H1 (cell line): ENCODE measurements around the gene CD46. TPM values are rescaled to one million over a fixed set of nuclear protein-coding genes. Genes with fewer than 3 reads are reported as not detected.
A peak's percentile ranks its signal among the peaks of the same experiment; 100 is the strongest.

Experiments
- CTCF ChIA-PET: fragments of 300-600 bp; sonication (Branson Sonifier 250); formaldehyde crosslinking; loops from one replicate; lab custom pipeline; 2021; ENCODE audit not compliant: partially characterized antibody; lab: Charles Lee
- POLR2A ChIA-PET: fragments of 300-600 bp; sonication (Branson Sonifier 250); formaldehyde crosslinking; loops from one replicate; lab custom pipeline; 2021; ENCODE audit warnings: inconsistent platforms; ENCODE audit not compliant: partially characterized antibody; lab: Charles Lee
- DNase-seq, 2 experiments: peaks; one replicate each; pipeline versions ENCODE4 v3.0.0 to v3.0.0-alpha.2; 2010 to 2022; ENCODE audit warnings: low spot score in 2 of 2, low read depth in 1 of 2, mixed read lengths in 1 of 2
- FAIRE-seq: peaks from 2 replicates; lab custom pipeline; 2011; peaks lifted over from hg19 to GRCh38; lab: Jason Lieb, UNC
- H2AFZ ChIP-seq: 2 replicates; pipeline ENCODE4 v1.8.1; 2012; ENCODE audit warnings: low read length, inconsistent platforms
- H2AK5ac ChIP-seq: 2 replicates; pipeline ENCODE4 v1.6.1; 2013; ENCODE audit warnings: low read depth, low read length
- H2BK120ac ChIP-seq: replicated peaks from 2 replicates; pipeline ENCODE3; 2013; ENCODE audit warnings: low read depth, low read length, inconsistent platforms
- H2BK12ac ChIP-seq: 2 replicates; pipeline ENCODE4 v1.6.1; 2013; ENCODE audit warnings: low read depth, low read length
- H2BK15ac ChIP-seq: 2 replicates; pipeline ENCODE4 v1.6.1; 2013; ENCODE audit warnings: low read length
- H2BK20ac ChIP-seq: 2 replicates; pipeline ENCODE4 v1.6.1; 2013; ENCODE audit warnings: low read length
- H2BK5ac ChIP-seq: 2 replicates; pipeline ENCODE4 v1.6.1; 2013; ENCODE audit warnings: low read depth, low read length
- H3K14ac ChIP-seq: 2 replicates; pipeline ENCODE4 v1.6.1; 2013; ENCODE audit warnings: inconsistent platforms; ENCODE audit not compliant: insufficient read length
- H3K18ac ChIP-seq: 2 replicates; pipeline ENCODE4 v1.6.1; 2013; ENCODE audit warnings: low read length; ENCODE audit errors: extremely low read depth
- H3K23ac ChIP-seq: 2 replicates; pipeline ENCODE4 v1.6.1; 2013; ENCODE audit warnings: inconsistent platforms; ENCODE audit not compliant: insufficient read length
- H3K23me2 ChIP-seq: 2 replicates; pipeline ENCODE4 v1.6.1; 2013; ENCODE audit warnings: low read depth, low read length
- H3K27ac ChIP-seq: 2 replicates; pipeline ENCODE4 v1.6.1; 2011; ENCODE audit warnings: low read depth, low read length, inconsistent platforms
- H3K27me3 ChIP-seq, 4 experiments: replicated peaks in 1 of 4; 1 replicate in 1 of 4; 2 replicates in 3 of 4; pipeline versions ENCODE4 v1.6.1 to v1.8.1; 2011 to 2013; ENCODE audit warnings: low read length in 3 of 4, mild to moderate bottlenecking in 3 of 4, inconsistent platforms in 2 of 4, mixed read lengths in 2 of 4, moderate library complexity in 1 of 4; ENCODE audit not compliant: control insufficient read depth in 3 of 4, insufficient read depth in 3 of 4; ENCODE audit errors: extremely low read depth in 1 of 4
- H3K36me3 ChIP-seq, 4 experiments: 2 replicates each; pipeline versions ENCODE4 v1.6.1 to v1.8.1; 2011 to 2013; ENCODE audit warnings: mild to moderate bottlenecking in 4 of 4, low read length in 3 of 4, moderate library complexity in 2 of 4, control low read depth in 1 of 4, inconsistent platforms in 1 of 4; ENCODE audit not compliant: insufficient read depth in 4 of 4, control insufficient read depth in 2 of 4
- H3K4ac ChIP-seq: replicated peaks from 2 replicates; pipeline ENCODE3; 2013; ENCODE audit warnings: low read length, low read depth, mixed read lengths, inconsistent platforms; ENCODE audit not compliant: insufficient read length
- H3K4me1 ChIP-seq, 4 experiments: replicated peaks in 1 of 4; 1 replicate in 1 of 4; 2 replicates in 3 of 4; pipeline versions ENCODE4 v1.6.1 to v1.8.1; 2011 to 2013; ENCODE audit warnings: low read length in 3 of 4, inconsistent platforms in 2 of 4, mixed read lengths in 1 of 4; ENCODE audit not compliant: insufficient read depth in 4 of 4, control insufficient read depth in 3 of 4
- H3K4me2 ChIP-seq, 2 experiments: 2 replicates each; pipeline versions ENCODE4 v1.6.1 to v1.8.1; 2011 to 2013; ENCODE audit warnings: low read depth in 2 of 2, low read length in 2 of 2, control low read depth in 1 of 2, inconsistent platforms in 1 of 2, mild to moderate bottlenecking in 1 of 2; ENCODE audit not compliant: insufficient read depth in 1 of 2
- H3K4me3 ChIP-seq, 4 experiments: fragments of 200-600, 300-600 bp in 1 of 4; sonication (generic), shearing (Covaris generic), sonication (Bioruptor Twin) in 1 of 4; 2 replicates each; pipeline versions ENCODE4 v1.5.1 to v1.8.1; 2011 to 2016; ENCODE audit warnings: low read length in 4 of 4, low read depth in 3 of 4, control low read depth in 2 of 4, inconsistent platforms in 2 of 4, mild to moderate bottlenecking in 2 of 4, mixed read lengths in 1 of 4, moderate library complexity in 1 of 4; ENCODE audit not compliant: insufficient read depth in 2 of 4; ENCODE audit errors: extremely low read depth in 1 of 4
- H3K56ac ChIP-seq: replicated peaks from 2 replicates; pipeline ENCODE3; 2013; ENCODE audit warnings: low read depth, mild to moderate bottlenecking, mixed read lengths, low read length, inconsistent platforms; ENCODE audit not compliant: insufficient read length
- H3K79me1 ChIP-seq: 2 replicates; pipeline ENCODE4 v1.6.1; 2013; ENCODE audit warnings: low read depth, low read length, control low read depth
- H3K79me2 ChIP-seq, 2 experiments: 2 replicates each; pipeline versions ENCODE4 v1.6.1 to v1.8.1; 2012 to 2013; ENCODE audit warnings: low read length in 2 of 2, mild to moderate bottlenecking in 2 of 2, inconsistent platforms in 1 of 2; ENCODE audit not compliant: insufficient read depth in 2 of 2, control insufficient read depth in 1 of 2
- H3K9ac ChIP-seq, 4 experiments: replicated peaks in 1 of 4; 1 replicate in 1 of 4; 2 replicates in 3 of 4; pipeline versions ENCODE4 v1.6.1 to v1.8.1; 2011 to 2013; ENCODE audit warnings: low read depth in 3 of 4, low read length in 3 of 4, control low read depth in 2 of 4, mild to moderate bottlenecking in 2 of 4, moderate library complexity in 2 of 4, inconsistent platforms in 1 of 4; ENCODE audit errors: extremely low read depth in 1 of 4
- H3K9me3 ChIP-seq, 2 experiments: 2 replicates each; pipeline versions ENCODE4 v1.6.1 to v1.8.1; 2012 to 2013; ENCODE audit warnings: mild to moderate bottlenecking in 2 of 2, moderate library complexity in 2 of 2, control low read depth in 1 of 2, inconsistent platforms in 1 of 2, low read depth in 1 of 2, low read length in 1 of 2, mixed read lengths in 1 of 2; ENCODE audit not compliant: insufficient read depth in 2 of 2
- H4K20me1 ChIP-seq, 2 experiments: replicated peaks in 1 of 2; 2 replicates each; pipeline versions ENCODE3 to v1.8.1; 2011 to 2013; ENCODE audit warnings: inconsistent platforms in 2 of 2, low read length in 2 of 2, mild to moderate bottlenecking in 1 of 2; ENCODE audit not compliant: insufficient read depth in 2 of 2, control insufficient read depth in 1 of 2
- H4K5ac ChIP-seq: 2 replicates; pipeline ENCODE4 v1.6.1; 2013; ENCODE audit warnings: low read length, low read depth, mixed read lengths, inconsistent platforms; ENCODE audit not compliant: insufficient read length
- H4K8ac ChIP-seq: 2 replicates; pipeline ENCODE4 v1.8.0; 2013; ENCODE audit warnings: mild to moderate bottlenecking, moderate library complexity, low read length, inconsistent platforms; ENCODE audit not compliant: insufficient read depth; ENCODE audit errors: extremely low read depth
- H4K91ac ChIP-seq: replicated peaks from 2 replicates; pipeline ENCODE3; 2013; ENCODE audit warnings: low read length, mixed read lengths, inconsistent platforms; ENCODE audit not compliant: insufficient read length
- BCL11A ChIP-seq, 2 experiments: IDR thresholded peaks; one replicate each; pipeline ENCODE4 v1.6.1; 2011; ENCODE audit warnings: low read depth in 2 of 2, low read length in 2 of 2, mild to moderate bottlenecking in 2 of 2
- CREB1 ChIP-seq: IDR thresholded peaks from 2 replicates; pipeline ENCODE4 v1.6.1; 2012; ENCODE audit warnings: inconsistent platforms
- GTF2F1 ChIP-seq: IDR thresholded peaks from 2 replicates; pipeline ENCODE4 v1.6.1; 2012; ENCODE audit warnings: low read depth, low read length, improper control_type of control experiment, borderline replicate concordance
- JUND ChIP-seq: IDR thresholded peaks from 2 replicates; pipeline ENCODE4 v1.6.1; 2011; ENCODE audit warnings: mild to moderate bottlenecking, improper control_type of control experiment, low read length
- POLR2A ChIP-seq, 2 experiments: IDR thresholded peaks; 1 replicate in 1 of 2; 2 replicates in 1 of 2; pipeline ENCODE4 v1.6.1; 2011; ENCODE audit warnings: low read depth in 2 of 2, low read length in 2 of 2, mild to moderate bottlenecking in 2 of 2; ENCODE audit errors: control extremely low read depth in 1 of 2
- RAD21 ChIP-seq, 2 experiments: IDR thresholded peaks in 1 of 2; conservative IDR thresholded peaks in 1 of 2; 2 replicates each; pipeline ENCODE4 v1.6.1; 2011; ENCODE audit warnings: low read depth in 2 of 2, low read length in 2 of 2, improper control_type of control experiment in 1 of 2, inconsistent platforms in 1 of 2, mild to moderate bottlenecking in 1 of 2, moderate library complexity in 1 of 2
- RNF2 ChIP-seq: fragments of 200-900, 300-1000 bp; sonication (generic); IDR thresholded peaks from 2 replicates; pipeline ENCODE4 v1.7.1; 2016; ENCODE audit warnings: borderline replicate concordance, low read depth, mild to moderate bottlenecking, antibody characterized with exemption, low read length; ENCODE audit not compliant: poor library complexity, severe bottlenecking; ENCODE audit errors: missing control alignments
- SP1 ChIP-seq: IDR thresholded peaks from 2 replicates; pipeline ENCODE4 v1.6.1; 2011; ENCODE audit warnings: low read depth, low read length
- YY1 ChIP-seq: IDR thresholded peaks from 2 replicates; pipeline ENCODE4 v1.6.1; 2011; ENCODE audit warnings: low read depth, mild to moderate bottlenecking, low read length
- WGBS, 2 experiments: shearing (Covaris generic) in 1 of 2; methylation state at CpG; one replicate each; pipeline versions ENCODE4 v1.1.6 to v1.1.7; 2013 to 2015; ENCODE audit warnings: low lambda C conversion rate in 2 of 2, mixed read lengths in 2 of 2, inconsistent platforms in 1 of 2, low coverage in 1 of 2, missing lambda C conversion rate in 1 of 2; ENCODE audit not compliant: insufficient replicate concordance in 2 of 2, insufficient coverage in 1 of 2, insufficient read length in 1 of 2; ENCODE audit errors: extremely low coverage in 1 of 2, missing lambda C conversion rate in 1 of 2; 5-methylcytosine and 5-hydroxymethylcytosine counted together
- polyA plus RNA-seq, 7 experiments: library from polyadenylated mRNA; depleted of rRNA in 3 of 7; stranded (reverse) in 5 of 7; unstranded in 2 of 7; fragments of >200 nt in 5 of 7; fragments of 200-250 nt in 2 of 7; gene quantifications; 1 replicate in 5 of 7; 2 replicates in 1 of 7; 4 replicates in 1 of 7; pipeline versions ENCODE4 v1.2.1 to v1.2.3, GENCODE V29; 2011 to 2013; ENCODE audit warnings: missing spikeins in 2 of 7, mixed read lengths in 2 of 7
- total RNA-seq: library from RNA; stranded (reverse); fragmentation: NEBNext Ultra II Directional; extraction: Animal tissue kit (Norgen Biotek cat#: 25700); gene quantifications from 2 replicates; pipeline ENCODE4 v1.2.1, GENCODE V29; 2021
- TF ChIP-seq, protein P1 (sequence below), 3 experiments: IDR thresholded peaks; 1 replicate in 2 of 3; 2 replicates in 1 of 3; pipeline versions ENCODE4 v1.5.1 to v1.6.1; 2011; ENCODE audit warnings: low read length in 3 of 3, mild to moderate bottlenecking in 3 of 3, inconsistent platforms in 2 of 3, low read depth in 1 of 3, moderate library complexity in 1 of 3; ENCODE audit not compliant: insufficient read depth in 1 of 3; ENCODE audit errors: control extremely low read depth in 1 of 3

The CD46 gene
- total and polyA plus RNA-seq, 2 of the 8 experiments (the other 6 are each of a cell fraction or from before 2014, with no cell fraction given), result 60.9 to 113 TPM

DNA sequence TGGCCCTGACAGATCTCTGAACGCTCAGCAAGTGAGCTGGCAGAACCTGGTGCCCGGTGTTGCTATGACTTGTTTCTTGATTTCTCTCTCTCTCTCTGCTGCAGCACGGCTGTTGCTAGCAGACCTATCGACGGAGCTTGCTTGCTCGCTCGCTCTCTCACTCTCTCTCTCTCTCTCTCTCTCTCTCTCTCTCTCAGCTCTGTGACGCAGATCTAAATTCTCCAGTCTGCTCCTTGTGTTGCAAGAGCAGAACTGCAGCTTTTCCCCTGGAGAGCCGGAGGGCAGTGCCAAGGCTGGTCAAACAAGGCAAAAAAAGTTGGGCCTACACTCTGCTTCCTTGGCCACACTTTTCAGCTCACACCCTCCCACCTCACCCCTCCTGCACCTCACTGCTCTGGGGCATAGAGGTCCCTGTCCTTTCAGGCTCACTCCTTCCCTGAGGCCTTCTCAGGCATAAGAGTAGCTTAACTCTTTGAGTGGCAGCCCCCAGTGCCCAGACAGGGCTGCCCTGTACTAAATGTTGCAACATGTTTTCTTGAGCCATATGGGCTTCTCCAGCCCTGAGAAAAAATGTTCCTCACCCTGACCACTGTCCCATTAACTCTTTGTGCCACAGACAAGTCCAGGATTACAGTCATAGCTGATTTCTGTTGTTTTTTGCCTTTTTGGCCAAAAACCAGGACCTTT lies 72.2 kb downstream of the CD46 start:
- Histone ChIP-seq H3K27ac (no peak overlapping the region), H2BK12ac (no peak overlapping the region), H2AFZ (no peak overlapping the region), H2BK15ac (no peak overlapping the region), H3K36me3 (no peaks in the 10 kb centered on the region), H3K56ac (no peak overlapping the region), H3K79me2 (no peaks in the 10 kb centered on the region), H2BK120ac (no peak overlapping the region), H3K4ac (no peak overlapping the region), H3K79me1 (no peaks in the 10 kb centered on the region; the same call in 1 of the 2 replicates), H2BK20ac (no peak overlapping the region), H3K4me1 (peaks cover 0 to 3% (median 0%) of the 10 kb centered on the region in 4 experiments; a peak in 2 of 7 replicates), H3K9me3 (no peaks in the 10 kb centered on the region), H3K27me3 (no peaks in the 10 kb centered on the region), H3K23me2 (no peaks in the 10 kb centered on the region), H3K23ac (no peak overlapping the region), H4K5ac (no peak overlapping the region), H3K14ac (no peak overlapping the region), H4K8ac (no peak overlapping the region), H2BK5ac (no peak overlapping the region), H3K4me2 (no peak overlapping the region), H3K9ac (no peak overlapping the region), H3K4me3 (no peak overlapping the region), H4K20me1 (no peaks in the 10 kb centered on the region), H2AK5ac (no peak overlapping the region), H3K18ac (no peak overlapping the region), H4K91ac (no peak overlapping the region)
- TF ChIP-seq RNF2 (no peak), SP1 (0 out of 2 replicates have a peak, but pooled peaks have one; percentile 36), BCL11A (IDR thresholded peaks at IDR 0.05; ENCODE audit: low read depth in 2 of 2, low read length in 2 of 2) (no peak), POLR2A (IDR thresholded peaks at IDR 0.05; ENCODE audit: control extremely low read depth in 1 of 2, low read depth in 2 of 2, low read length in 2 of 2) (no peak), GTF2F1 (no peak), RAD21 (IDR thresholded peaks at IDR 0.05 in 1 of 2, conservative IDR thresholded peaks at IDR 0.05 in 1 of 2; ENCODE audit: low read depth in 2 of 2, low read length in 2 of 2) (peak in 1 of 2 experiments; percentile 27; a peak in 1 of 4 replicates), YY1 (0 out of 2 replicates have a peak, but pooled peaks have one; percentile 32), CREB1 (peak; percentile 71), JUND (peak; percentile 100)
- TF ChIP-seq, protein P1, sequence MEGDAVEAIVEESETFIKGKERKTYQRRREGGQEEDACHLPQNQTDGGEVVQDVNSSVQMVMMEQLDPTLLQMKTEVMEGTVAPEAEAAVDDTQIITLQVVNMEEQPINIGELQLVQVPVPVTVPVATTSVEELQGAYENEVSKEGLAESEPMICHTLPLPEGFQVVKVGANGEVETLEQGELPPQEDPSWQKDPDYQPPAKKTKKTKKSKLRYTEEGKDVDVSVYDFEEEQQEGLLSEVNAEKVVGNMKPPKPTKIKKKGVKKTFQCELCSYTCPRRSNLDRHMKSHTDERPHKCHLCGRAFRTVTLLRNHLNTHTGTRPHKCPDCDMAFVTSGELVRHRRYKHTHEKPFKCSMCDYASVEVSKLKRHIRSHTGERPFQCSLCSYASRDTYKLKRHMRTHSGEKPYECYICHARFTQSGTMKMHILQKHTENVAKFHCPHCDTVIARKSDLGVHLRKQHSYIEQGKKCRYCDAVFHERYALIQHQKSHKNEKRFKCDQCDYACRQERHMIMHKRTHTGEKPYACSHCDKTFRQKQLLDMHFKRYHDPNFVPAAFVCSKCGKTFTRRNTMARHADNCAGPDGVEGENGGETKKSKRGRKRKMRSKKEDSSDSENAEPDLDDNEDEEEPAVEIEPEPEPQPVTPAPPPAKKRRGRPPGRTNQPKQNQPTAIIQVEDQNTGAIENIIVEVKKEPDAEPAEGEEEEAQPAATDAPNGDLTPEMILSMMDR (IDR thresholded peaks at IDR 0.05; ENCODE audit: control extremely low read depth in 1 of 3, insufficient read depth in 1 of 3, low read depth in 1 of 3, low read length in 3 of 3), result peak; percentile 15 to 59 (median 45)
- FAIRE-seq, result no peak
- ChIA-PET CTCF (interaction anchor here (0.5 to 6.4 kb wide), 19 partner anchors 11 to 998 kb away, joined by 3 to 54 read pairs (median 5); no protein-coding TSS in a partner anchor), POLR2A (no interaction called here)
- DNase-seq, result peak; percentile 39 to 54
- WGBS, 2 experiments, result 70% methylated on average over 6 of the region's 9 CpGs; no CpG with 5 or more reads in 1 of the 2 experiments
